HG02759 (cell line): ENCODE results near the gene PLAC8.
A peak's percentile ranks its signal among the peaks of the same experiment; 100 is the strongest.
"Not testable (repeated sequence)": the region's sequence is repeated elsewhere in the genome, so short reads cannot be mapped to it uniquely, and the experiment has no call there.

Experiments
- ATAC-seq: cut with Tn5 transposase; IDR thresholded peaks from one replicate; pipeline ENCODE4 v1.9.1; 2021; ENCODE audit warnings: mild to moderate bottlenecking, moderate library complexity; ENCODE audit not compliant: unreplicated experiment

Gene PLAC8

GRCh38 chr4:83112678-83113428 is 1.7 kb downstream of the PLAC8 start:
- ATAC-seq = no peak

DNA sequence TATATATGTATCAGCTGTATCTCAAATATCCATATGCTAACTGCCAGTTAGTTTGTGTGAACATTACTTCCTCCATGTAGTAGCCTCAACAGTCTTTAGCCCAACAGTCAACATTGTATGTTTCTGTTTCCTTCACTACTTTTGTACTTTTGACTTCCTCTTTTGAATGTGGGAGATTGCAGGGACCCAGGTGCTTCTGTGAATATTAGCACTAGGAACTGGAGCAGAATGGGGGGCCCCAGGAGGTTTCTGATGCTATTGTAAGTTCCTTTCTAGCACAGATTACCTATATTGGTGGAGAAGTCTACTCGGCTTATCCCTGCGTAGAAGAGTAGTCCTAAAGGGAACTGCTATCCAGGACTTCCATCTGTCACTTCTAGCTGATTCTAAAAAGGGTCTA is 2.3 kb downstream of the PLAC8 start:
- peak; percentile 26 for ATAC-seq

DNA sequence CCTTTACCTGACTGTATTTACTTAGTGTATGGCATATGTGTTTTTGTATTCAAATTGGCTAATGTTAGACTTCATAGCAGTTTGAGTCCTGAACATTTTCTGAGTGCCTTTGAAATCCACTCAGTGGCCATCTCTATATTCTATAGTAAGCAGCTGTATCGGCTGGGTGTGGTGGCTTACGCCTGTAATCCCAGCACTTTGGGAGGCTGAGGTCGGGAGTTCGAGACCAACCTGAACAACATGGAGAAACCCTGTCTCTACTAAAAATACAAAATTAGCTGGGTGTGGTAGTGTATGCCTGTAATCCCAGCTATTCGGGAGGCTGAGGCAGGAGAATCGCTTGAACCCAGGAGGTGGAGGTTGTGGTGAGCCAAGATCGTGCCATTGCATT is 2.8 kb downstream of the PLAC8 start:
- ATAC-seq = not testable (repeated sequence)

DNA sequence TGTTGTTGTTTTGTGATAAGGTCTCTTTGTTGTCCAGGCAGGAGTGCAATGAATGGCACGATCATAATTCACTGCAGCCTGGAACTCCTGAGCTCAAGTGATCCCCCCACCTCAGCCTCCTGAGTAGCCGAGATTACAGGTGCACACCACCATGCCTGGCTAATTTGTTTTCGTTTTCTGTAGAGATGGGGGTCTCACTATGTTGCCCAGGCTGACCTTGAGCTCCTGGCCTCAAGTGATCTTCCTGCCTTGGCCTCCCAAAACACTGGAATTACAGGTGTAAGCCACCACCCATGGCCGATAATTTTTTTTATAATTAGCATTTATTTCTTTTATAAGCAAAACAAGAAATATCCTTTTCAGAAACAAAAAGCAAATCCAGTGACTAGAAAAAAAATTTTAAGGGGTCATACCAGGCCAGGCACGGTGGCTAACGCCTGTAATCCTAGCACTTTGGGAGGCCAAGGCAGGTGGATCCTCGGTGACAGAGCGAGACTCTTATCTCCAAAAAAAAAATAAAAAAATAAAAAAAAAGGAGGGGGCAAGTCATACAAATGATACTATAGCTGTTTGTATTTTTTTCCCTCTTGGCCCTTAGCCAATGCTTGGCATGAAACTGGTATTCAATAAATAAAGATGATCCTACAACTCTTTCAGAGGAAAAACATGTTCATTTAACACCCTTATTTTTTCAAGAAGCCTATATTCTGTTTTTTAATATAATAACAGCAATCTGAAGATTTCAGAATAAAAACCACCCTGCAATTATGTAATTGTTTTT is 3.4 kb downstream of the PLAC8 start:
- ATAC-seq = no peak

DNA sequence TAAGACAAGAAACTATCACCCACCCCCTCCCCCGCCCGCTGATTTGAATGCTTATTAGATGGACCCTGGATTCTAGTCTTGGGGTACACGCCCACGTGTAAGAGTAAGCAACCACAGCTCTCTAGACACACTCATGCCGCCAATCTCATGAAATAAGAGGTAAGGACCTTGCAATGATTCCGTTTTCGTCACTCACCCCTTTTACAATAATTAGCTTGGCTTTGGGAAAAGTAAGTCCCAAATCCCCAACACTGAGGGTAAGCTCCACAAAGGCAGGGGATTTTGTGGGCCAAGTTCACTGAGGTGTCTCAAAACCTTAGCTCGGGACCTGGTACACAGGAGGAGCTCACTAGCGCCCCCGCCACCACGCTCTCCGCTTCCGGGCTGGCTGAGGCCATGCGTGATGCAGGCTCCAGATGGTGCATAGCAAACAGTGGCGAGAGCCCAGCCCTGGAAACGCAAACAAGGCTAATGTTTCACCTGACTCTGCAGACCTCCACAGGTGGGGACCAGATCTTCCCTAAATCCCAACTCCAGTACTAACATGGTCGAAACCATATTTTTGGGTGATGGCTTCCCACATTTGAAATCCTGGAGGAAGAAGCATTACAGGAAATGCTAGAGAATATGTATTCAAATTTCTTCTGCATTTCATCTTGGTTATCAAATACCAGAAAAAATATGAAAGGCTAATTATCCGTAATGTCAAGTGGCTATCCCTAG is 4.1 kb downstream of the PLAC8 start:
- peak; percentile 77 for ATAC-seq

DNA sequence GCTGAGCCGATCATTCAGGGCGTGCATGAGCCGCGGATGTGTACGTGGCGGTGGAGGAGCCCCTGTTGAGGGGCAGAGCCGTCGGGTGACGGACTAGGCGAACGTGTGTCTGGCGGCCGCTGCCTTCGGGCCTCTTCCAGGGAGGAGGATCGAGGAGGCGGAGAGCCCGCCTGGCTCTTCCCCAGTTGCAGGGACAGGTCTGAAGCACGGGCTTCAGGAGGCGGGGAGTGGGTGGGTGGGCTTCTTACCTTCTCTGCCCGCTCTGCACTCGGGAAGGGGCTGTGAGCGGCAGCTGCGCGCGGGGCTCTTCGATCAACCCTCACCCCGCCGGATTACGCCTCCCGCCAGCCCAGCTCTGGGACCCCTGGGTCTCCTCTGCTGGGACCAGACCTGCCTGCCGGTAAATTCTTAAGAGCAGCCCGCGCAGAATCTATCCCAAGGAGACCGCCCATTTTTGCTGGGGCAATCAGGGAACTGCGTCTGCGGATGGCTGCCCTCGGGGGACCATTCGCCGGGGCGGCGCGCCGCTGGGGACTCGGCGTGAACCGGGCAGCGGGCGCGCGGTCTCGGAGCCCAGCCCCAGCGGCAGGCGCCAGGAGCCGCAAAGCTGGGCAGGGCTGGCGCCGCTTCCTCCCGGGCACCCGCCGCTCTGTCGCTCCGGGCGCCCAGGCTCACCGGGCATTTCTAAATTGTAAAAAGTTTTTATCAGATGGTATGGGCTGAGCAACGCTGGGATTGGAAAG is 4.9 kb downstream of the PLAC8 start:
- ATAC-seq = peak; percentile 36

DNA sequence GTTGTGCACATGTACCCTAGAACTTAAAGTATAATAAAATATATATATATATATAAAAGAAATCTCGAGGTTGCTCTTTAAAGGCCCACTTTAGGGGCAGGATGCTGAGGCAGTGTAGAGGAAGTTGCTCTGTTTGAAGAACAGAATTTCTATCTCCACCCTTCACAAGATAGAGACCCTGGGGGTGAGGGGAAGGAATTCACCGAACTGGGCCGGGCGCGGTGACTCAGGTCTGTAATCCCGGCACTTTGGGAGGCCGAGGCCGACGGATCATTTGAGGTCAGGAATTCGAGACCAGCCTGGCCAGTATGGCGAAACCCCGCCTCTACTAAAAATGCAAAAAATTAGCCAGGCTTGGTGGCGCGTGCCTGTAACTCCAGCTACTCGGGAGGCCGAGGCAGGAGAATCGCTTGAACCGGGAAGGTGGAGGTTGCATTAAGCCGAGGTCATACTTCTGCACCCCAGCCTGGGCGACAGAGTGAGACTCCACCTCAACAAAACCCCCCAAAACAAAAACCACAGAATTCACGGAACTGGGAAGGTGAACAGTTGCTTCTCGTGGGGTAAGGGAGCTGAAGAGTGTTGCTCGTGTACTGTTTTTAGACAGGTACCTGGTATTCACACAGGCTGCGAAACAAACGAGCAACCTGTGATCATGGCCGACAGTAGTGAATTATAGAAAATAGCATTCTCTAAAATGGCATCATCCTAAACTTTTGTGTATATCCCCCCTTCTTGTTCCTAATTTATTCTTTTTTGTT is 6.2 kb downstream of the PLAC8 start:
- no peak for ATAC-seq

- ATAC-seq = no peak
Measured at GRCh38 chr4:83107631-83108030, 6.9 kb downstream of the PLAC8 start.

- ATAC-seq = no peak
Measured at GRCh38 chr4:83104991-83105390, 9.5 kb downstream of the PLAC8 start.

DNA sequence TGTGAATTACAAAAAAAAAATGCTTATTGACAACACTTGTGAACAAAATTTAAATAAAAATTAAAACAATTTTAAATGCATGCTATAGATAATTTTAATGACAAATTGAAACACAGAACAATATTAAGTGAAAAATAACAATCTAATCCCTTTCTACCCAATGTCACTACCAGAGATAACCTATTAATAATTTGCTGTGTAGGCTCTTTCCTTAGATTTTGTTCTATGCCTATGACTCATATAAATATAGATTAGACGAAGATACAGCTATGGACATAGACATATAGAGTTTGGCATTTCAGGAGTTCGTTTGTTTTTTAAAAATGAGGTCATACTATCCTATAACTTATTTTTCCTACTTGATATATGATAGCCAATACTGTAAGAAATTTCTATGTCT is 18.1 kb downstream of the PLAC8 start:
- ATAC-seq = no peak

- ATAC-seq = no peak
Measured at GRCh38 chr4:83093060-83093640, 21.4 kb downstream of the PLAC8 start.

- no peak for ATAC-seq
Measured at GRCh38 chr4:83089410-83090157, 24.9 kb downstream of the PLAC8 start.

GRCh38 chr4:83084956-83085355 is 29.6 kb downstream of the PLAC8 start:
- not testable (repeated sequence) for ATAC-seq

DNA sequence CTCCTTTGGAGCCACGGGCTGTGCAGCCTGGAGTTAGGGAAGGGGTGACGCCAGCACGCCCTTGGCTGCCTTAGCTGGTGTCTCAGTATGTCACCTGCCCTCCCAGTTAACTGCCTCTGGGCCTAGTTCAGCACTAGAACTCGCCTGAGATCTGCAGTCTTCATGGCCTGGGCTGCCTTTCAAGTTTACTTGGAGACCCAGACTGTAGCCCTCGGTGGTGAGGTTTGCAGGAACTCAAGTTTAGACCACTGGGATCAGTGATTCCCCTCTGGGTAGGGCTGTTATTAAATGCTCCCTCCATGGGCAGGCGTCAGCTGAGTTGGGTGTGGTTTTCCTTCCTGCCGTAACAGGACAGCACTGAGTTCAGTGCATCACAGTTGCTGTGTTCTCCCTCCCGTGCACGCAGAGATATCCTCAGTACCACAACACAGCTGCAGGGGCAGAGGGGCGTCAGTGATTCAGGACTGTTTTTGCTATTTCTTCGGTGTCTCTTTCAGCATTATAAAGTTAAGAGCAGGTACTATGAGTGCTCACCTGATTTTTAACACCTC is 30.5 kb downstream of the PLAC8 start:
- peak; percentile 45 for ATAC-seq

- no peak for ATAC-seq
Measured at GRCh38 chr4:83082777-83083176, 31.8 kb downstream of the PLAC8 start.

- no peak for ATAC-seq
Measured at GRCh38 chr4:83080561-83080960, 34.0 kb downstream of the PLAC8 start.

GRCh38 chr4:83075311-83076095 is 39.0 kb downstream of the PLAC8 start:
- ATAC-seq = no peak

GRCh38 chr4:83074783-83075182 is 39.7 kb downstream of the PLAC8 start:
- ATAC-seq = not testable (repeated sequence)
